ENCODE data around the gene SLC5A3.
A peak's percentile ranks its signal among the peaks of the same experiment; 100 is the strongest.

The SLC5A3 gene

DNA sequence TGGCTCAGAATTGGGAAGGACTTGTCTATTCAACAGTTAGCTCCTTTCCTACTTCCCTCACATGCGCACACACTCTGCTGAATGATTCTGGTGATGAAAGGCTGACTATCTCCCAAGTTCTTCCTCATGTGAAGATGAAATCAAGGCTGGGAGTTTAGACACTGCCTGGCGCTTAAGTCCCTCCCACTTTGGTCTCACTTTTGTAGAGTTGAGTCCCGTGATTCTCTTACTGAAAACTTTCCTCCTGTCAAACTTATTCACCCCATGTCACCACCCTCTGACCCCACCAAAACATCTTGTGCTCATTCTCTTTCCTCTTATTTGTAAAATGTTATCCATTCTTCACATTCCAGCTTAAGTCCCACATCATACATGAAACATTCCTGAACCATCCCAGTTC, 8.4 kb upstream of the SLC5A3 start:
- no peak for DNase-seq (ENCODE audit: insufficient read length, low spot score)
- FAIRE-seq, result no peak

DNA sequence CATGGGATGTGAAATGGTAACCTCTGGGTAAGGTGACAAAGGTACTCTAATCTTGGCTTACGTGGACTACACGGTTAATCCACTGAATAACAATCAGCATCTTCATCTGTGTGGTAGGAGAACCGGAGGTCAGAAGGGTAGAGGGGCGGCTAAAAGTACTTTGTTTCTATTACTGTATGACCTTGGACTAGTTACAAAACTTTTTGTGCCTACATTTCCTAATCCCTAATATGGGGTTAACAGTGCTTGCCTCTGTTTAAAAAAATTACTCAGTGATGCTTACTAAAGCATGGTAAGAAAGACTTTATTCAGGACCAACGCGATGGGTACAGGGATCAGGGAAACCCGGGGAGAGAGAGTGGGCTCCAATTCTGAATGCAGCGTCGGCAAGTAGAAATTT, 1.7 kb upstream of the SLC5A3 start:
- FAIRE-seq (no peak), DNase-seq (ENCODE audit: insufficient read length, low spot score) (no peak)

DNA sequence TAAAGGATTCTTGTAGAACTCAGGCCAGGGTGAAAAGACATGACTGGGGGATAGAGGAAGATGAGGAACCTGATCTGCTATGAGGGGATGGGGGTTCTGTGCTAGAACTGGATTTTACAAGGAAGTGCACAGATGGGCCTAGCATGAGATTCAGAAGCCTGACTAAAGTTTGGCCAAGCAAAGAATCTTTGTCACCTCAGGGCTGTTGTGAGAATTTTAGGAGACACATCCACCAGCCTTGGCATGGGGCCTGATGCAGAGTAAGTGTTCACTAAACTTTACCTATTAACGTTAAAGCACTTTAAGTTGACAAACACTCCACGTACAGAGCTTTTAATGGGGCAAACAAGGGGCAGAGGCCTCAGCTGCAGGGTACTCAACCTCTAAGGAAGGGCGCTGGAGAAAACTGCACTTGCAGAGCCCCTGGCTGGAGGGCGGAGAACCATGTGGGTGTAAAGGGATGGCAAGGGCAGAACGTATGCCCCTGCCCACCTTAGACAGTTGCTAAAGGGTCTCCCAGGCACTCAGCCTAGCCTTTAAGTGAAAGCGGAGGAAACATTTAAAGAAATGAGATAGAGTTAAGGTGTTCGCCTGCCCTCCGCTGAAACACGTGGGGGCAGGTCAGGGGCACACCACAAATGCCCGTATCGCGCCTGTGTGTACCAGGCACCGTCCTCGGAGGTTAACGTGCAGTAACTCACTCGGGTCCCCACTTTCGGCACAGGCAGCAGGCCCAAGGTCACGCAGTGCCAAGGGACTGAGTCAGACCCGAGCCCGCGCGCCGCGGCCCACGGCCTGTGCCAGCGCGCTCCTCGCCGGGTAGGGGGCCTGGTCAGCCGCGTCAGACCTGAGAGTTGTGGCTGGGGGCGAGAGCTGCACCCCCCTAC, 990 bp upstream of the SLC5A3 start:
- no peak for DNase-seq (ENCODE audit: insufficient read length, low spot score)
- FAIRE-seq, result no peak

DNA sequence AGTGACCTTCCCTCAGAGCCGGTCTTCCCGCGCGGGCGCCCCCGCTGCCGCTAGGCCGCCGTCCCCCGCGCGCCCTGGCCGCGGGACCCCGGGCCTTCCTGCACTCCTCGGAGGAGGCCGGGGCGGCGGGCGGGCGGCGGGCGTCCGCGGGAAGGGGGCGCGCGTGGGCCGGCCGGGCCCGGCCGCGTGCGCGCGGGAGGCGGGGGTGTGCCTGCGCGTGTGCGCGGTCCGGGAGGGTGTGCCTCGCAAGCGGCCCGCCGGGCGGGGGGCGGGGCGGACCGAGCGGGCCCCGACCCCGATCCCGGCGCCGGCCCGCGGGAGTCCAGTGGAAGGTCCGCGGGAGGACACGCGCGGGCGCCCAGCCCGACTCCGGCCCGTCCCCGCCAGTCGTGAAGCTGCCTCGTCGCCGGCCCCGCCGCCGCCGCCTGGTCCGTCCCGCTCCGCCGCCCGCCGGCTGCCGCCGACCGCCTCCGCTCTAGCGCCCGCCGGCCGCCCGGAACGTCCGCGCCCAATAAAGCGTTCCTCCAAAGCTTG, 438 bp downstream of the SLC5A3 start:
- FAIRE-seq (no peak), DNase-seq (ENCODE audit: insufficient read length, low spot score) (peak; percentile 44)

DNA sequence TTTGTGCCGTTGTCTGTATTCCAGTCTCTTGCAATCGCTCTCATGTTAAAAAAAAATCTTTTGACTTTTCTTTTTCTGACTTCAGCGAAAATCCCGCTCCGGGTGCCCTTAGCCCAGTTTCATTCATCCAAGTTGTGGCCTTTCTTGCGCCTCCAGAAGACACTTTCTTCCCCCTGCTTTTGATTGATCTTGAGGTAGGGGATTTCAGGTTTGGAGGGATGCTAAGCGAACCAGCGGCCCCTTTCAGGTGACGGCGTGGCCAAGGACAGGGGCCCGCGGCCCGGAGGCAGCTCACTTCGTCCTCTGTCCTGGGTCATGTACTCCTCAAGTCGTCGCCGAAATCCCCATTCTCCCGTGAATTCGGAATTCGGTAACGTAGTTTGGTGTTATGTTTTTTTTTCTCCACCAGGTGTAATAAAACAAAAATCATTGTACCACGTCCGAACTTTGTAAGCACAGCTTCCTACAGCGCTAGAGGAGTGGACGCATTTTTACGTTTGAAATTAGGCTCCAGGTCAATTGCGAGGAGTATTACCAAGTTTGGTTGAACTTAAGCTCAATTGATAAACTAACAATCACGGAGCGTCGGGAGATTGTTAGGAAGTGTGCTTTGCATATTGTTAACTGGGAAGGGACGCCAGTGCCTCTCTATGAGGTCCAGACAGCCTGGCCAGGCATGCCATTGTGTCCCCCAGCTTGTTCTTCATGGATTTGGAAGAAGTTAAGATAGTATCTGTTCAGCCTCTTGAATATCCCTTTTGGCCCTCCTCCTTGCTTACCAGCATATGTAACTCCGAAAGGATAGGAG, 1.1 kb downstream of the SLC5A3 start:
- DNase-seq (ENCODE audit: insufficient read length, low spot score) (no peak), FAIRE-seq (peak; percentile 65)

DNA sequence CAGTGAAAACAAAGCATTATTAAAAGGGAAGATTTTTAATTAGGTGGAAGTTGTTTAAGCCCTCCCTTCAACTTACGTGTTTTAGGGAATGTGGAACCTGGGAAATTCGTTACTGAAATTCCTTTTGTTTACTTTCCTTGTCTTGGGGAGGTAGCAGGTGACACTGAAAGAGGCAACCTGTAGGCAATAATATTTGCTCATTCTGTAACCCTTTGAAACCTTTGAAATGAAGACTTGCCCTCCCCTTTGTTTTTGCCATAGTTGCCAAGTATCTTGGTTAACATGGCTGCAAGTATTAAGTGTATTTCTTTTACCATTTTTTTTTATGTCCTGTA, 1.7 kb downstream of the SLC5A3 start:
- DNase-seq (ENCODE audit: insufficient read length, low spot score) (no peak), FAIRE-seq (no peak)

DNA sequence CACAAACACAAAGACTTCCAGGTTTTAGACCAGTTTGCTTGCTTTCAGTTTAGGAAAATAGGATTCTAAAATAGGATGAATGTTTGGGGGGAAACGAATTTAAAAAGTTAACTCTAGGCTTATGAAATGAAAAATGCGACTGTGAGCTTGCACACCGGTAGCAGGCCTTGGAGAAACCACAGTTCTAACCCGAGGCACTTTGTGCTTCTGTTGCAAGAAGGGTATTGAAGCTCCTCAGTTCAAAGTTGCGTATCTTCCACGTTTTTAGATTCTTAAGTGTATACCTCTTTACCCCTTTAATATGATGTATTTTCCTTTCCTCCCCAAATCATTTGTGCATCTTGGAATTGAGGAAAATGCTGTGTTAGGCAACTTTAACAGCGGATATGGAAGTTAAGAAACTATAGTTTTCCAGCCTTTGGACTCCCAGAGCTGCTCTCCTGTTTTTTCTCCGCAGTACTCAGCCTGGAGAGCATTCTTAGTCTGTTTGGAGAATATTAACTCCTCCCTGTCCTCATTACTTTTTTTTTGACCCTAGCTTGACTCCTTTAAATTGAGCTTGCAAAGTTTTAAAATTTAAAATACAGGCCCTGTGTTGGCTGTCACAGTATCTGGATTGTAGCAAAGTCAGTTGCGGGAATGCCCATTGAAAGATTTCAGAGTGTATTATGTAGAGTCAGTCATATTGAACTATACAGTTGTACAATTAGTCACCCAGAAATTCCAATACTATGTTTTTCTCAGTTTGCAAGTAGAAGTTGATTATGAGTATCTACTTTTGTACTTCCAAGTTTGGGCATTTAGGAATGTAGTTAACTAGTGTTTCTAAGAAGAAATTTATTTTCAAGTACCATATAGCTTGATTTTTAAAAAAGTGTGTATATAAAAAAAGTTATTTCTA, 2.6 kb downstream of the SLC5A3 start:
- DNase-seq (ENCODE audit: insufficient read length, low spot score), result no peak
- FAIRE-seq, result peak; percentile 53

DNA sequence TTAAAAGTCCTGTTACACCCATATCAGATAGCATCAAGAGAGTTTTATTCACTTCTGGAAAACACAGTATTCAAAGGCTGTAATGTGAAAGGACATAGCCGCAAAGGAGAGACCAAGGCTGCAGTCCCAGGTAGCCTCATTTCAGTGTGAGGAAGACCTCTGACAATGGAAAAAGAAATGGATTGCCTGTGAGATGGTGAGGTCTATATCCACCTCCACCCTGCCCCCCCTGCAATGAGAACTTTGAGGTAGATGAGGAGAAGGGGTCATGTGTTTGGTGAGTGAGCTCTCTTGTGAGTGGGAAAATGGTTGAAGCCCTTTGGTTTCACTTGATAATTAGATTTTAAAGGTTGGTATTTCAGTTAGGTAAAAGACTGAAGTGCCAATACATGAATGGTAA, 3.5 kb downstream of the SLC5A3 start:
- DNase-seq (ENCODE audit: insufficient read length, low spot score), result no peak
- peak; percentile 69 for FAIRE-seq

DNA sequence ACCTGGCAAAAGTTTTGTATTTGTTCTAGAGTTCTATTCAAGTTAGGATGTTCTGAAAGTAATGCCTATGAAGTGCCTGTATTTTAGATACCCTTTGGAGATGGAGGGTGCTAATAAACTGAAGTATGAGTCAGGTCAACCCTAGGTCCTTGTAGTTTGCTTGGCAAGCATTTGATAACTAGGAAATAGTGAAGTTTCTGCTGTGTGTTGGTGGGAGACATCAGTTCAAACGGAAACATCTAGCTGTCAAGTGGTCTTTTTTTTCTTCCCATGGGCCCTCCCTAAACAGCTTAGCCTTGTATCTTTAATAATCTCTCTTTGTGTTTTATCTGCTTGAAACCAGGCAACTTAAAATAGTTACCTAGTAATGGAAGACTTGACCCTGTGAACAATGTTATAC, 4.5 kb downstream of the SLC5A3 start:
- FAIRE-seq (peak; percentile 21), DNase-seq (ENCODE audit: insufficient read length, low spot score) (no peak)

DNA sequence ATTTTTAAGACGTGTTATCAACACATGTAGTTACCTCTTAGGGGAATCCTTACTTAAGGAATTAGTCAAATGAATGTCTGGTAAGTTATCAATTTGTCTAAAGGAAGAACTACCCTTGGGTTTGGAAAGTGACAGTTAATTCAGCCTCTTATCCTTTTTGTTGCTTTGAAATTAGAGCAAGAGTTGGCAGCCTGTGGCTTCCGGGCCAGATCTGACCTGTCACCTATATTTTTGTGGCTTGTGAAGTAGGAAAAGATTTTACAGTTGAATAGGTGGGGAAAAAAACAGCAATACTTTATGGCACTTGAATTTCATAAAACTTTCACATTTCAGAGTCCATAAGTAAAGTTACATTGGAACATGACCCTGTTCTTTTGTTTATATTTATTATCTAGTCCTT, 5.5 kb downstream of the SLC5A3 start:
- FAIRE-seq (no peak), DNase-seq (ENCODE audit: insufficient read length, low spot score) (no peak)

DNA sequence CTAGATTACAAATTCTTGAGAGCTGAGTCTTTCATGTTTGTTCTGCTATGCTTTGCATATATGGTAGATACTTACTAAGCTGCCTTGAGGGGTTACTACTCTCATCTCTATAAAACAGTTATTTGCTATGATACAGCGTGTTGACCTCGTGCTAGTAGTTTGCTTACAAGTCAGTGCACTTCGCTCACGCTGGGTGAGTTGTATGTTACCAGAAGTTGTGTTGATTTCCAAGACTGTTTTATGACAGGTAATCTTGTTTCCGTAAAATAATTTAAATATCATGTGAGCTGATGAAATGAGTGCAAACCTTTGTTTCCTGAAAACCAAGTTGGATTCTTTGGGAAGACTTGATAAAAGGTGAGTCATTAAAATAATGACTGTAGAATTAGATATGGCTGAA, 7.3 kb downstream of the SLC5A3 start:
- DNase-seq (ENCODE audit: insufficient read length, low spot score) (no peak), FAIRE-seq (no peak)

DNA sequence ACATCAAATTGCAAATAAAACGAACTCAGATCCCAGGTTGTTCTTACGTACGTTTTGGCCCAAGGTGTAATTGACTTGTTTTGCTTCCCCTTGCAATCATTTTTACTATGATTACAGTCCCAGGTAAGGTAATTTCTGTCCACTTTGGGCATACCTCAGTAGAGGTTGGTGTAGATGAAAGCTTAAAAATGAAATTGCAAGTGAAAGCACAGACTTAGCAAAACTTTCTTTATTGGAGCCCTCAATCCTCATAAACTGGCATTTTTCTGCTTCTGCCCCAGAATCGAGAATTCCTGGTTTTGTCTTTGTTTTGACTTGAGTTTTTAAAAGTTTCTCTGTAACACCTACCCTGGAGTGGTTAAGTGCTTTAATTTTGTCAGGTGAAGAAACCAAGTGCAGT, 9.4 kb downstream of the SLC5A3 start:
- FAIRE-seq (no peak), DNase-seq (ENCODE audit: insufficient read length, low spot score) (no peak)

DNA sequence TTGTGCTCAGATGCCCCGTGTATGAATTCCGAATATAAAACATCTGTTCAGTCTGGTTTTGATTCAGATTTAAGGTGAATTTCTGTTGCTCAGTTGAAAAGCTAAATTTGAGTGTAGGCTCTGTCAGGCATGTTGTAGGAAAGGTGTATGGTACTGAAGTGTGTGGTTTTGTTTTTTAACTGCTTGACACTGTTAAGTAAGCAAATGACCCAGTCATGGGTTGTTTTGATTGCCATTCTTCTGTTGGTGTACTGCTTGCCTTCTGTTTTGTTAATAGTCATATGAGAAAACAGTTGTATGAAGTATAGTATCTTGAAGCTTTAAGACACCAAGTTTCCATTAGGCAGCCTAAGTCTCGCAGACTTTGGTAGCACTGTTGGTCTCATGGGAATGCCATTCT, 10.0 kb downstream of the SLC5A3 start:
- FAIRE-seq (no peak), DNase-seq (ENCODE audit: insufficient read length, low spot score) (no peak)

DNA sequence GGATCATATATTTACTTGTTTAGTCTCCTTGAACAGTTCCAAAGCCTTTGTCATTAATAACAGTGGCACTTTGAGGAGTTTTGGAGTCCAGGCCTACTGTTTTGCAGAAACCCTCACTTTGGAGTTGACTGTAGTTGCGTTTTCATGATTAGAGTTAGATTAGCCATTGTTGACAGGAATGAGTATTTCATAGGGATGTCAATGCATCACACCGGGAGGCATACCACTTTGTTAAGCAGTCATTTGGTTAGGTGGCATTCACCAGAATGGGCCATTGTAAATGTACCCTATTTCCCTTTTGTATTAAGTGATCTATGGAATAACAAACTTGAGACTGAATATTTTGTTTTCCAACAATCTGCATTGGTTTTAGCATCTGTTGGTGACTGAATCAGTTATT, 11.8 kb downstream of the SLC5A3 start:
- DNase-seq (ENCODE audit: insufficient read length, low spot score) (no peak), FAIRE-seq (no peak)

DNA sequence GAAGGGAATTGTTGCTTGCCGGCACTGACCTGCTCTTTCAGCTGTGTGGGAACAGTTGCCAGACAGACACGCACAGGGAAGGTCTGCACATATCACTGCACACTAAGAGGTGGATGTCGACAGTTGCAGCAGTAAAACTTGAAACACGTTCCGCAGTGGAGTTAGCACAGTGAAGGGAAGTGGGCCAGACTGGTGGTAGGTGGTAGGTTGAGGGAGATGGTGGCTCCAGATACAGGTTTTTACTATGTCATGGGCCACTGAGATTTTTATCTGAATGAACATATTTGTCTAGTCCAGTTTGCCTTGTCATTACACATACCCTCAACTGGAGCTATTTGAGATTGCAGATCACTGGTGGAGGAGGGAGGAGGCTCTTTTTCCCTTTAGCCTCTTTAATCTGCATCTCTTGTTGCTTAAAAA, 13.5 kb downstream of the SLC5A3 start:
- DNase-seq (ENCODE audit: insufficient read length, low spot score) (no peak), FAIRE-seq (no peak)

DNA sequence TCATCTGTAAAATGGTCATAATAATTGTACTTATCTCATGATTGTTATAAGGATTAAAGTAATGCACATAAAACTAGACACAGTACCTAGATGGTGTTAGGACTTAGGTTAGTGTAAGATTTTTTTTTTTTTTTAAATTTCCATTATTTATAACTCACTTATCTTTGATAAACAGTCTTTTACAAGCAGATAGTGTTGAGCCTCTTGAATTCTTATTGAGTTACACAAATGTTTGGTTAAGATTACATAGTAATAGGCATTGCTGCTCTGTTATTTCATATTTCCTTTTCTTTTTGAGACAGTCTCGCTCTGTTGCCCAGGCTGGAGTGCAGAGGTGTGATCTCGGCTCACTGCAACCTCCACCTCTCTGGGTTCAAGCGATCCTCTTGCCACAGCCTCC, 15.4 kb downstream of the SLC5A3 start:
- FAIRE-seq, result no peak

DNA sequence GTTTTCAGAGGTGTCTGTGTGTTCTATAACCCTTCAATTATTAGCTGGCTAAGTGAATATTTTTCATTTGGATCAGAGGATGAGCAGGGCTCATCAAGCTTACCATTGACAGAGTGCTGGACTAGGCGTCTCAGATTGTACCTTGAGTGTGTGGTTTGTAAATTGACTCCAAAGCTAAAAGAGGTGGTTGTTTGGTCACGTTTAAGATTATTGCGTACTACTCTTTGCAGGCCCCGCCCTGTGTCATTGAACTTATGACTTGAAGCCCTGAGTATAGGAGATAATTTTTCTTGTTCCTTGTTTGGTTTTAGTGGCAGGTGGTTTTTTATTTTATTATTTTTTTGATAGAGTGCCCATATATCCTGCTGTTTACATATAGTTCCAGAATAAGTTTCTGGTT, 17.7 kb downstream of the SLC5A3 start:
- FAIRE-seq, result no peak
- DNase-seq (ENCODE audit: insufficient read length, low spot score), result no peak

More for the DNA sequence above, 15.4 kb downstream of the SLC5A3 start:
- no peak for DNase-seq (ENCODE audit: insufficient read length, low spot score)

DNA sequence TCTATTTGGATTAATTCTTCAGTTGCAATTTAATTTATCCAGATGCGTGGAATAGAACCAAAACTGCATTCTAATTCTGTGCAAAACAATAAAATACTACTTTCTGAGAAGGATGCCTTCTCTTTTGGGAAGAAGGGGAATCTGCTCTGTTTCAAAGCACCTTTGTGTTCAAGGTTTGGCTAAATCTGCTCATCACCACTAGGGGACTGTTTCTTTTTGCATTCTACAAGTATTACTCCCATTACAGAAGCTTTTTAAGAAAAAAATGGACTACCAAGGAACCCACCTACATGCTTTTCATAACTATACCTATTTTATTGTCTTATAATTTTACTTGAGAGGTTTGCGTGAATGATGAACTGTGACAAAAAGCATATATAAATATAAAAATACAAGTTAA, 18.2 kb downstream of the SLC5A3 start:
- FAIRE-seq (no peak), DNase-seq (ENCODE audit: insufficient read length, low spot score) (no peak)

DNA sequence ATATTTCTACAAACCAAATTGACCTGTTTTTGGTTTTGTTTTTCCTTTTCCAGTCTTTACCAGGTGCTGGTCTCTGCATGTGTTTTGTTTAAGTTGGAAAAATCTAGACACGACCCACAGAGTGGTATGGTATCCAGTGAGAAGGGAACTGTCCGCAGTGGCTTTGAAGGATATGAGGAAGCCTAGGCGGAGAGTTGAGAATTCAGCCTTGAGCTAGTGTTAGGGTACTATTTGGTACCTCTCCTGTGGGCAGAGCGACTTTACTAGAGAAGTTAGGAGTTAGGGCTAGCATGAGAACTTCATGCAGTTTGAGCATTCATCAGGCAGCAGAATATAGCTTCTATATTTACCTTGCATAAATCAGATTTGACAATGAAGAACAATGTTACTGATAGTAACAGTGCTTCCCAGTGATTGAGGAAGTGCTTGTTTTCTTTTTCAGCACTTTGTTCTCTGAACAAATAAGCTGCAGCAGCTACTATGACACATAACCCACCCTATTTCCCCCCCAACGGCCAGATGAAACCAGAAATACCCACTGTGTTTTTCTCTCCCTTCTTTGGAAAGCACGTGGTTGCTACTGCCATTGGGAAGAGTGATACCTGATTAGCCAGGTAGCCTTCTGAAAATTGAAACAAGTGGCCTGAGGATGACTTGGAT, 19.0 kb downstream of the SLC5A3 start:
- DNase-seq (ENCODE audit: insufficient read length, low spot score), result no peak

DNA sequence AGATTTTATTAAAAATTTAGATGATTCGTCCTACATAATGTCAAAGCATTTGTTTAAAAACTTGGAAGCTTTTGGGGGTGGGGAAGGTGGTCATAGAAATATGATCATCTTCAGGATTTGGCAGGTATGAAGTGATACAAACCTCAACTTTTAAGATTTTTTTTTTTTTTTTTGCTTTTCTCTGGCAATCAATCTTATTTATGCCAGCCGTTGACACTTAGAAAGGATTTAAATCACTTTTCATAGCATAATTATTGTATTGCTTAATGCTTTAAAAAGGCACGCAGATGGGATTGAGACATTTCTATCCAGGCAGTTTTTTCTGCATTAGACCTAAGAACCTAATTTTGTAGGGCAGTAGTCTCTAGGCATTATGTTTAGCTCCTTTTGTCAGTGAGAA, 19.7 kb downstream of the SLC5A3 start:
- DNase-seq (ENCODE audit: insufficient read length, low spot score), result no peak
- no peak for FAIRE-seq

More for the DNA sequence above, 19.0 kb downstream of the SLC5A3 start:
- FAIRE-seq, result no peak

Data from GM19239 (cell line).